Fibroblast of skin of right quadriceps (primary cell): ENCODE results near the gene KLC1.

Experiments used
- DNase-seq: peaks from one replicate; pipeline ENCODE4 v3.0.0-alpha.2; 2013

Gene KLC1

DNA sequence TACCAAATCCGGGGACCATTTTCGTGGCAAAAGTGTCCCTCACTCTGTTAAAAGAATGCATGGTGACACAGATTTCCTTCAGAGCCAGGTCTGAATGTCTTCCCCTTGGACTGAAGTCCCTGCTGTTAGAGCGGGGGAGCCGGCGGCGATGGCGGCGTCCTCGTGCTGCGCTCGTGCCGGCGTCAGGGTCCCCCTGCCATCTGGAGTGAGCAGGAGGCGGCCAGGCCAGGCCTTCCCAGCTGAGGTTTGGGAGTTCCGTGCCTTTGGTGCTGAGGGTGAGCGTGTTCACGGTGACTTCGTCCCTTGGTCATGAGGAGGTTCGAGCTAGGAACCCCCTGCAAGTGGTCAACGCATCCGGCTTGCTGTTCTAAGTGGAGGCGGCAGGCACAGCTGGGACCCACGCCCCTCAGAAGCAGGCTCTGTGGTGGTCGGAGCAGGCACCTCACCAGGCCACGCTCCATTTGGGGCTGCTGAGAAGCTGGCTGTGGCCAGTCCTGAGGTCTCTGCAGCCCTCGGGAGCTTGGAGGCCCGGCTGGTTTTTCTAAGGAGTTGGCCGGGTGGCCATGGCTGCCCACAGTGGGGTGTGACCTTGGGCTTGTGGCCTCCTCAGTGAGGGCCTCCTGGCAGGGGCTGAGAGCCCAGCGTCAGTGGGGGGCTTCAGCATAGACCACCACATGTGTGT lies 96.1 kb downstream of the KLC1 start:
- no peak for DNase-seq

DNA sequence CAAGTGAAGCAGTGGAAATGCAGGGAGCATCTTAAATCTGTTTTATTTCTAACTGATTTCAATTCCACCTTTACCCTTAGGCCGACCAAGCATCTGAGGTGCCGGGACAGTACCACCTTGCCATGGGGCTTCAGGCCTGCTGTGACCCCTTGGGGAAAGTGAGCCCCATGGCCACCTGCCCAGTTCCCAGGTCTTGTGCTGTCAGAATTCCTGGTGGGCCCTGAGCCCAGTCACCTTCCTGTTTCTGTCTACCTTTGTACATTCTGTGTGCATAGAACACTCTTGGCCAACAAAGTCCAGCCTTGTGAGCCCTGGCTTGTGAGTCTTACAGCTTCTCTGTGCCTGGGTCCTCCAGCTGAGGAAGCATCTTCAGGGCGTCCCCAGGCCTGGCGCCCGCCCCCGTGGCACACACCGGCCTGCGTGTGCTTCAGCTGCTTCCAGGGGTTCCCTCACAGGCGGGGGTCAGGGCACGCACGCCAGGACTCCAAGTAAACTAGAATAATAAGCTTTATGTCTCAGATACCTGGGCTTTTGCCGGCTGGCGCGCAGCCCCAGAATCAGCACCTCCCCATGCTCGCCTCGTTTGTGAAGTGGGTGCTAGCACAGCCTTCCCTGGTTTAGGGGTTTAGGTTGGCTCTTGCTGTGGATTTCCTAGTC lies 96.9 kb downstream of the KLC1 start:
- DNase-seq, result no peak

DNA sequence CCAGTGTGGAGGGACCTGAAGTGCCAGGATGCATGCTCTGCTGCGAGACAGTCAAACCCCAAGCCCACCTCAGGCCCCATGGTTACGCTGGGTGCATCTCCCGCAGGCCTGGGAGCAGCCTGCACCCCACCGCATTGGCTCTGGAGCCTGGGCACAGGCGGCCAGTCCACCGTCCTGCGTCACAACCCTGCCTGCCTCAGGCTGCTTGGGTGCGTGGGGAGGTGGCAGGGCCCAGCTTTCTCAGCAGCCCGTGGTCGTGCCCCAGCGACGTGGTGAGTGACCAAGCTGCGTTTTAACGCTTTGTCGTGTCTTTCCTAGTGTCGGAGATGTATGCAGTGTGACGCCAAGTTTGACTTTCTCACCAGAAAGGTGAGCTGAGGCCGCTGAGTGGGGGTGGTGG lies 97.5 kb downstream of the KLC1 start:
- DNase-seq, result no peak

DNA sequence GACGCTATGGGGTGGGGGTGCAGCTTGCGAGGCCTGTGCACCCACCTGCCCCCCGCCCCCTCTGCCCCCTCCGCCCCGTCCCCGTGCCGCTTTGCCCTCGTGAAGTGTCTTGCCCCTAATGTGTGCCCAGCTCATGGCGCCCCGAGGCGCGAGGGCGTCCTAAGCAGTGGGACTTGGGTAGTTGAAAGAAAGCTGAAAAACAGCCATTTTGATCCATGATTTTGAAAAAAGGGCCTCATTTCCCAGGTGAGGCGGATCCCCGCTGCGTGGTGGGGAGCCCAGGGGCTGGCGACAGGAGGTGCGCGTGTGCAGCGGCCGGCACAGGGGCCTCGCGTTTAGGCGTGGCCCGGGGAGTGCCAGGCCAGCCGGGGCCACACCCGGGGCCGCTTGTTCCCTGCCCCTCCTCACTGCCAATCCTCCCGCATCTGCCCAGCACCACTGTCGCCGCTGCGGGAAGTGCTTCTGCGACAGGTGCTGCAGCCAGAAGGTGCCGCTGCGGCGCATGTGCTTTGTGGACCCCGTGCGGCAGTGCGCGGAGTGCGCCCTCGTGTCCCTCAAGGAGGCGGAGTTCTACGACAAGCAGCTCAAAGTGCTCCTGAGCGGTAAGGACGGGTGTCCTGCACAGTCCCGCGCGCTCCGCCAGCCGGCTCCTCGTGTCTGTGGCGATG lies 98.4 kb downstream of the KLC1 start:
- no peak for DNase-seq

- DNase-seq, result no peak
Measured at GRCh38 chr14:103728141-103728540, 99.1 kb downstream of the KLC1 start.

DNA sequence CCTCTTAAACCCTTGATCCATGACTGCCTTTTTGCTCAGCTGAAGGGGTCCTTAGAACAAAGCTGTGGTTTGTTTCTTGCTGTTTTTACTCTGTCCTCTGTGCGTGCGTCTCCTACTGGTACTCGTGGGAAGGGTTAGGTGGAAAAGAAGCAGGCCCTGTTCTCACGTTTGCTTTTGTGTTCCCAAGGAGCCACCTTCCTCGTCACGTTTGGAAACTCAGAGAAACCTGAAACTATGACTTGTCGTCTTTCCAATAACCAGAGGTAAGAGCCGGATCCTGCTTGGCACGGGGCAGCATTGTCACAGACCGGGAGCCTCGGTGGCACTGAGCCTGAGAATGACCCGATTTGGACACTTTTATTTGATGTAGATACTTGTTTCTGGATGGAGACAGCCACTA lies 99.7 kb downstream of the KLC1 start:
- no peak for DNase-seq

DNA sequence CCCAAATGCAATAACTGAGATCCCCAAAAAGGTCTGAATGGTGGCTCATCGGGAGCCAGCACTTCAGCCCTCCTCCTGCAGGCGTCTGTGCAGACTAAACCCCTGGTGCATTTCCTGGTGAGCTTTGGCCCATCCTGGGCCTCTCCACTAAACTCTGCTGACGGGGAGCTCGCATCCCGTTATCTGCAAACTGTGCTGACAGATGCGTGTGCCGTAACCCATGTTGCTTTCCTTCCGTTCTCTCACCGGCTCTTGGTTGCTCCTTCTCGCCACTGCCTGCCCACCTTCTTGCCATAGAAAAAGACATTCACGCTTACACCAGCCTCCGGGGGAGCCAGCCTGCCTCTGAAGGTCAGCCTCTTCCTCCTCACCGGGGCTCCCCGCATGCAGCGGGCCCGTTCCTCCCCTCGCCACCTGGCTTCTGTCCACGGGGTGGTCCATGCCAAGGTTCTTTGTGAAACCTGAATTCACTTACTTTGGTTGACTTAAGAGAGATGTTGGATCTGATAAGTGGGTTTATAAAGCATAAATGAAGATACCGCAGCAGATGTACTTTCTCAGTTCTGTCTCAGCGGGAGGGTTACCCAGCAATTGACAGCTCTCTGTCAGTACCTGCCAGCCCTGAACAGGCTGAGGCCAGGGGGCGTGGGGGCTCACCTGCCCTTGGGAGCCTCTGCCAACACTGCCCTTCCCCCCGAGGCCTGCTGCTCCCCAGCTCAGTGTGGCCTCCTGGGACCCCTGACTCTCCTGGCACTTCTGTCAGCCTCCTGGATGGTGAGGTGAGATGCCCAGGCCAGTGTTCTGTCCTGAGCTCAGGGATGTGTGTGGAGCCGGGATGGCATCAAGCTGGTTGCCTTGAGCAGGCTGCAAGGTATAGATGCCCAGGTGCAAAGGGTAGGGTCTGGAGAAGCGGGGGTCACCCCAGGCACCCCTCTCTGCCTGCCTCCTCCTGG lies 100.8 kb downstream of the KLC1 start:
- no peak for DNase-seq

- no peak for DNase-seq
Measured at GRCh38 chr14:103730490-103731035, 101.6 kb downstream of the KLC1 start.

GRCh38 chr14:103731481-103731880 lies 102.5 kb downstream of the KLC1 start:
- DNase-seq, result no peak

- DNase-seq, result no peak
Measured at GRCh38 chr14:103731916-103732867, 103.2 kb downstream of the KLC1 start.

- DNase-seq, result no peak
Measured at GRCh38 chr14:103732868-103733620, 104.0 kb downstream of the KLC1 start.

DNA sequence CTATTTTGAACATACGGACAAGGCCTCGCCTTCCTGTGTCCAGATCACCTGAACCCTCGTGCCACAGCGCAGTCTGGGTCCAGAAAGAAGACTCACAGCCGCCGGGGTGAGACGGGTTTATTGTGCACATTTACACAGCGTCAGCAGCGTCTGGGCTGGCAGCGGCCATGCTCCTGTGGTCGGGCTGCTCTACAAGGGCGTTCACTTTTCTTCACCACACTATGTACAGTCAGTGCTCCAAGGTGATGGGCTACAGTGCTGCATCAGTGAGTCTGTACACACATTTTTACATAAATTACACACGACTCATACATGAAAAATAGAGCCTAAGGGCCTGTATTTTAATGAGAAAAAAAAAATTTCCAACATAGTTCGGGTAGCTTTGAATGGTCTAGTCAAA lies 104.6 kb downstream of the KLC1 start:
- no peak for DNase-seq

DNA sequence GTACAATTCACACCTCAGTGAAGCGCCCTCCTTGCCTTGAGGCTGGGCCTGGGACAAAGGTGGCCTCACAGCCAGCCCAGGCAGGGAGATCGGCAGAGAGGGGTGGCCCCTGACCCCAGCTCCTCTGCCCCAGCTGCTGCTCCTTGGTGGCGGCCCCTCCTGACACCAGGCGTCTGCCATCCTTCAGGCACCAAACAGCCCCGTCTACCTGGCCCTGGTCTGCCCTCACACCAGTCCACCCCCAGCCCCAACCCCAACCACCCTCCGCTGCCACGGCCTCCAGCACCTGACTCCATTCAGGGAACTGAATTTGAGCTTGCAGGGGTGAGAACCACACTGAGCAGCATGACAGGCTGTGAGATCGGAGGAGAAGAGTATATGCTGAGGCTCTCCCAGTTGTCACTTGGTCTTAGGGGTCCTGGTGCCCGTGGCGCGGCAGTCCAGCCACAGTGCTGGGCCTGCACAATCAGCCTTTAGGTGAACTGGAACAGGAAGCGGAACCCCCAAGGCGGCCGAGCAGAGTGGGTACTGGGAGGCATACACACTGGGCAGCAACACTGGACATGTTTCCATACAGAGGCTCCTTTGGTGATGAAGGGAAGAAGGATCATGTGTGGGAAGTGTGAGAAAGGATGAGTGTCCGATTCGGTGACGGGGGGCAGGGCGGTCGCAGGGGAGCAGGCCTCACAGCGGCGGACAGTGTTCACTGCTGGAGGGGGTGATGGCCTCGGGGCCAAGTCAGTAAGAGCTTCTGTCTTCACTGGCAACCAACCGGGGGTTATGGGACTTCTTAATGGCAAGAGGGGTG lies 105.3 kb downstream of the KLC1 start:
- no peak for DNase-seq

DNA sequence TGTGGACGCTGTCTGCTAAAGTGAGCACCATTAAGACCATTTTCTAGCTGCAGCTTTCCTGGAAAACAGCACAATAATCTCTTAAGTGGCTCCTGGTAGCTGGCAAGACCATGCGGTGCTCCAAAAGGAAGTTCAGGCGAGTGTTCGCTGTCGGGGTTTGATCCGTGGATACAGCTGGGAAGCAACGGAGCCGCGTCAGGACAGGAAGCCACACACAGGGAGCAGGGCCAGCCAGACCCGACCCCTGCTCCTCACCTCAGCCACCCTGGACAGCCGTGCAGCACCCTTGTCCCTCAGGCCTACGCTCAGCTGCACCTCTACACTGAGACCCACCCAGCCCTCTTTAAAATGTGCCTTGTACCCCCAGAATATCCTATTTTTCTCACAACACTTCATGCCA lies 106.0 kb downstream of the KLC1 start:
- no peak for DNase-seq

GRCh38 chr14:103735439-103735814 lies 106.4 kb downstream of the KLC1 start:
- no peak for DNase-seq

DNA sequence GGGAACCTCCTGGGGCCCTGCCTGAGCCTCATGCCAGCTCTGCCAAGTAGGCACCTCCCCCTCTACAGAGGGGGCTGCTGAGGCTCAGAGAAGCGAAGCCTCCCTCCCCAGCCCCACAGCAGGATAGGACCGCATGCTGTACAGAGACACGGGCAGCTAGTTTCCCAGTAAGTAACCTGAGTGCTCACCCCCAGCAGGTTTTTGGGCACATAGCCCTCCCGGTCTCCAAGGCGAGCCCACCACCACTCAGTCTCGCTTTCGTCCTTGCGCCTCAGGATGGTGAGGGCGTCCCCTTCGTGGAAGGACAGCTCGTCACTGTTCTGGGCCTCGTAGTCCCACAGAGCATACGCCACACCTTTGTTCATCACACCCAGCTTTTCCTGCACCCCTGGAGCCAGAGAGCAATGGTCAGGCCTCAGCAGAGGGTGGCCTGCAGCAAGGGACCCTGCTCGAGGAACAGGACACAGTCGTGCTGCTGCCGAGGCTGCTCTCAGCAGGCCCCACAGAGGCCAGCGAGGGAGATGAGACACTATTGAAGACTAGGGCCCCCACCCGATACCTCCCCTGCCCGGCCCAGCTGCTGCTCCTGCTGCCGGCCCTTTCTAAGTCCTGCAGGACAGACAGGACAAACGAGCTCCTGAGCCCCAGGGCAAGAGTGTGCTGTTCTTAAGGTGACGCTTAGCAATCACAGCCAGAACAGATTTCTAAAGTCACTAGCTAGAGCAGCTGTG lies 107.0 kb downstream of the KLC1 start:
- DNase-seq, result no peak

GRCh38 chr14:103736546-103737431 lies 107.8 kb downstream of the KLC1 start:
- no peak for DNase-seq

DNA sequence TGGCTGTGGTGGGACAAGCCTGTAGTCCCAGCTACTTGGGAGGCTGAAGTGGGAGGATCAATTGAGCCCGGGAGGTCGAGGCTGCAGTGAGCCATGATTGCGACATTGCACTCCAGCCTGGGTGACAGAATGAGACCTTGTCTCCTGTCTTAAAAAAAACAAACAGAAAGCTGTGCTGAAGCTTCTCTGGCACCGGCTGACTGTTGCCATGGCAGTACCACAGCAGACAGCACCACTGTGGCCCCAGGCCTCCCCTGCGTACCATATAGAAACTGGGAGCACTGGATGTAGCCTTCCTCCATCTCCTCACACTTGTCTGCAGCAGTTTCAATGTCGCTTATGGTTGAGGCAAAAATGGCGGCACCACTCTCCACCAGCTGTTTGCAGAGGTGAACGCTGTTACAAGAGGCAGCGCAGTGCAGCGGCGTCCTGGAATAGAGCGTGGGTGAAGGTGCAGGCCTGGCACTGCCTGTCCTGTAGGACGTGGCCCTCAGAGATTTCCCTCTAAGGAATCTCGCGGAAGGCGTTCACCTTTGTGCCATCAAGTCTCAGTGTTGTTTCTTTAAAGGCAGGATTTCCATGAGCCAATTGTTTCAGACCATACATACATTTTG lies 108.5 kb downstream of the KLC1 start:
- no peak for DNase-seq
